ENCODE data around the gene CSNK1G3.

Gene CSNK1G3

GRCh38 chr5:123601610-123602009, 89.6 kb downstream of the CSNK1G3 start:
- Histone ChIP-seq H3K4me3 (ENCODE audit: control insufficient read depth in 1 of 7, extremely low read depth in 1 of 7, insufficient read depth in 4 of 7, low read depth in 2 of 7, low read length in 6 of 7) (no peak overlapping the region), H3K9me3 (ENCODE audit: control extremely low read depth in 1 of 5, control insufficient read depth in 4 of 5, insufficient read depth in 2 of 5, low read depth in 1 of 5, low read length in 4 of 5) (no peaks in the 10 kb centered on the region), H3K36me3 (ENCODE audit: control insufficient read depth in 4 of 4, insufficient read depth in 4 of 4, low read length in 3 of 4) (peaks cover 6 to 17% (median 7%) of the 10 kb centered on the region in 4 experiments), H3K27ac (ENCODE audit: insufficient read depth in 1 of 2, low read depth in 1 of 2, low read length in 2 of 2, poor library complexity in 1 of 2, severe bottlenecking in 2 of 2) (no peak overlapping the region), H3K4me1 (ENCODE audit: control extremely low read depth in 1 of 4, control insufficient read depth in 4 of 4, insufficient read depth in 4 of 4, low read length in 3 of 4) (no peaks in the 10 kb centered on the region), H3K27me3 (replicated peaks in 2 of 5; ENCODE audit: control insufficient read depth in 4 of 5, insufficient read depth in 5 of 5, low read length in 4 of 5) (no peaks in the 10 kb centered on the region)
- ChIA-PET POLR2A (no interaction called here), CTCF (no interaction called here)
- 91% methylated on average over 1 of the region's 2 CpGs for WGBS (ENCODE audit: insufficient coverage)
- DNase-seq = no peak

DNA sequence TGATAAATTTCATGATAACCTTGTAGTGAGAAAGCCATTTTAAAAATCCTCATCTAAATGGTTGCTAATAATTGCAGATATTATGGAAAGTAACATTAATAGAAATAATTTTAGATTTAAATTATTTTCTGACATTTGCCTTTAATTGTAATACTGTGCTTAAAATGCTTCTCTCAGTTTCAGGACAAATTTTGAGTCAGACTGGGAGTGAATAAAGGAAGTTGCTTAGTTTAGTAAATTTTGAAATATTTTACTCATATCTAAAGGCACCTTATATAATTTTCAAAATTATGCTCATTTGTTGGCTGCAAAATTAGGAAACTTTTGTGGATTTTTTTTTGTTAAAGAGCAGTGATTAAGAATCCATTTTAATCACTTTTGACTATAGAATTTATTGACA, 93.8 kb downstream of the CSNK1G3 start:
- no peaks in the 10 kb centered on the region for H3K27me3 ChIP-seq (replicated peaks in 2 of 5; ENCODE audit: control insufficient read depth in 4 of 5, insufficient read depth in 5 of 5, low read length in 4 of 5)
- no peaks in the 10 kb centered on the region for H3K9me3 ChIP-seq (ENCODE audit: control extremely low read depth in 1 of 5, control insufficient read depth in 4 of 5, insufficient read depth in 2 of 5, low read depth in 1 of 5, low read length in 4 of 5)
- no peak overlapping the region for H3K4me3 ChIP-seq (ENCODE audit: control insufficient read depth in 1 of 7, extremely low read depth in 1 of 7, insufficient read depth in 4 of 7, low read depth in 2 of 7, low read length in 6 of 7)
- no peak for DNase-seq
- POLR2A ChIA-PET = no interaction called here
- H3K36me3 ChIP-seq (ENCODE audit: control insufficient read depth in 4 of 4, insufficient read depth in 4 of 4, low read length in 3 of 4) = peaks cover 0 to 12% (median 7%) of the 10 kb centered on the region in 4 experiments
- H3K27ac ChIP-seq (ENCODE audit: insufficient read depth in 1 of 2, low read depth in 1 of 2, low read length in 2 of 2, poor library complexity in 1 of 2, severe bottlenecking in 2 of 2) = no peak overlapping the region
- CTCF ChIA-PET = interaction anchor here (0.8 to 1.1 kb wide), 2 partner anchors 11 to 88 kb away, joined by 3 read pairs; no protein-coding TSS in a partner anchor
- H3K4me1 ChIP-seq (ENCODE audit: control extremely low read depth in 1 of 4, control insufficient read depth in 4 of 4, insufficient read depth in 4 of 4, low read length in 3 of 4) = no peaks in the 10 kb centered on the region

- ChIA-PET CTCF (interaction anchor here (0.8 to 3.5 kb wide), 7 partner anchors 9 to 261 kb away, joined by 3 to 15 read pairs (median 3); partner anchors contain the start of gene CEP120), POLR2A (no interaction called here)
- Histone ChIP-seq H3K27me3 (replicated peaks in 2 of 5; ENCODE audit: control insufficient read depth in 4 of 5, insufficient read depth in 5 of 5, low read length in 4 of 5) (no peaks in the 10 kb centered on the region), H3K27ac (ENCODE audit: insufficient read depth in 1 of 2, low read depth in 1 of 2, low read length in 2 of 2, poor library complexity in 1 of 2, severe bottlenecking in 2 of 2) (no peak overlapping the region), H3K4me3 (ENCODE audit: control insufficient read depth in 1 of 7, extremely low read depth in 1 of 7, insufficient read depth in 4 of 7, low read depth in 2 of 7, low read length in 6 of 7) (no peak overlapping the region), H3K9me3 (ENCODE audit: control extremely low read depth in 1 of 5, control insufficient read depth in 4 of 5, insufficient read depth in 2 of 5, low read depth in 1 of 5, low read length in 4 of 5) (no peaks in the 10 kb centered on the region), H3K4me1 (ENCODE audit: control extremely low read depth in 1 of 4, control insufficient read depth in 4 of 4, insufficient read depth in 4 of 4, low read length in 3 of 4) (no peaks in the 10 kb centered on the region), H3K36me3 (ENCODE audit: control insufficient read depth in 4 of 4, insufficient read depth in 4 of 4, low read length in 3 of 4) (peaks cover 7 to 12% (median 9%) of the 10 kb centered on the region in 4 experiments)
- WGBS (ENCODE audit: insufficient coverage) = 100% methylated on average over 1 of the region's 2 CpGs
- peak in 2 of 3 donors; percentile 15 to 18 for DNase-seq
Observed at GRCh38 chr5:123610209-123610608, 98.2 kb downstream of the CSNK1G3 start.

- WGBS (ENCODE audit: insufficient coverage) = 94% methylated on average over 2 of the region's 5 CpGs
- no peaks in the 10 kb centered on the region for H3K9me3 ChIP-seq (ENCODE audit: control extremely low read depth in 1 of 5, control insufficient read depth in 4 of 5, insufficient read depth in 2 of 5, low read depth in 1 of 5, low read length in 4 of 5)
- ChIA-PET CTCF (interaction anchor here (0.8 to 3.5 kb wide), 9 partner anchors 8 to 262 kb away, joined by 3 to 15 read pairs (median 3); partner anchors contain the start of gene CEP120), POLR2A (interaction anchor here (0.6 kb wide), 1 partner anchor 124 kb away, joined by 3 read pairs; no protein-coding TSS in a partner anchor)
- no peak overlapping the region for H3K27ac ChIP-seq (ENCODE audit: insufficient read depth in 1 of 2, low read depth in 1 of 2, low read length in 2 of 2, poor library complexity in 1 of 2, severe bottlenecking in 2 of 2)
- no peaks in the 10 kb centered on the region for H3K27me3 ChIP-seq (replicated peaks in 2 of 5; ENCODE audit: control insufficient read depth in 4 of 5, insufficient read depth in 5 of 5, low read length in 4 of 5)
- H3K4me3 ChIP-seq (ENCODE audit: control insufficient read depth in 1 of 7, extremely low read depth in 1 of 7, insufficient read depth in 4 of 7, low read depth in 2 of 7, low read length in 6 of 7) = no peak overlapping the region
- peaks cover 5 to 12% (median 10%) of the 10 kb centered on the region in 4 experiments for H3K36me3 ChIP-seq (ENCODE audit: control insufficient read depth in 4 of 4, insufficient read depth in 4 of 4, low read length in 3 of 4)
- H3K4me1 ChIP-seq (ENCODE audit: control extremely low read depth in 1 of 4, control insufficient read depth in 4 of 4, insufficient read depth in 4 of 4, low read length in 3 of 4) = no peaks in the 10 kb centered on the region
- DNase-seq = peak; percentile 64 to 84 (median 80)
Observed at GRCh38 chr5:123610665-123611405, 98.9 kb downstream of the CSNK1G3 start.

- WGBS (ENCODE audit: insufficient coverage) = no CpG with 5 or more reads among the region's 1 CpG
- no peaks in the 10 kb centered on the region for H3K9me3 ChIP-seq (ENCODE audit: control extremely low read depth in 1 of 5, control insufficient read depth in 4 of 5, insufficient read depth in 2 of 5, low read depth in 1 of 5, low read length in 4 of 5)
- POLR2A ChIA-PET = no interaction called here
- CTCF ChIA-PET = interaction anchor here (0.9 to 3.5 kb wide), 4 partner anchors 17 to 231 kb away, joined by 3 to 15 read pairs (median 4); partner anchors contain the start of gene CEP120
- H3K4me3 ChIP-seq (ENCODE audit: control insufficient read depth in 1 of 7, extremely low read depth in 1 of 7, insufficient read depth in 4 of 7, low read depth in 2 of 7, low read length in 6 of 7) = no peak overlapping the region
- no peak for DNase-seq
- no peaks in the 10 kb centered on the region for H3K4me1 ChIP-seq (ENCODE audit: control extremely low read depth in 1 of 4, control insufficient read depth in 4 of 4, insufficient read depth in 4 of 4, low read length in 3 of 4)
- peaks cover 5 to 12% (median 10%) of the 10 kb centered on the region in 4 experiments for H3K36me3 ChIP-seq (ENCODE audit: control insufficient read depth in 4 of 4, insufficient read depth in 4 of 4, low read length in 3 of 4)
- H3K27ac ChIP-seq (ENCODE audit: insufficient read depth in 1 of 2, low read depth in 1 of 2, low read length in 2 of 2, poor library complexity in 1 of 2, severe bottlenecking in 2 of 2) = no peak overlapping the region
- no peaks in the 10 kb centered on the region for H3K27me3 ChIP-seq (replicated peaks in 2 of 5; ENCODE audit: control insufficient read depth in 4 of 5, insufficient read depth in 5 of 5, low read length in 4 of 5)
Observed at GRCh38 chr5:123611406-123611709, 99.4 kb downstream of the CSNK1G3 start.

DNA sequence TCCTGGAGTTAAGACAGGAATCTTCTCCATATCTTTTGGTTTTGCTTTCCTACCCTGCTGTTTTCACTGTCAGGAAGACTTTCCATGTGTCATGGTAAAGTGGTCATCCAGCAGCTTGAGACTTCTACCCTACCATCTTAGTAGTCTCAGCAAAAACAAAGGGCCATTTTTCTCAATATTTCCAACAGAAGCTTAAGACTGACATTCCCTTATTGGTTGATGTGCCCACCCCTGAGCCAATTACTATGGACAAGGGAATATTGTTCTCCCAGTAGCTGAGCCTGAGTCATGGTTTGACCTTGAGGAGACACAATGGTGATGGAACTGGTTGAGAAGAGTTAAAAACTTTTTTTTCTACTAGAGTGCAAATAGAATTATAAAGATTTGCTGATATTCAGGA, 105.6 kb downstream of the CSNK1G3 start:
- no peak for DNase-seq
- CTCF ChIA-PET = no interaction called here
- POLR2A ChIA-PET = no interaction called here
- H3K27ac ChIP-seq (ENCODE audit: insufficient read depth in 1 of 2, low read depth in 1 of 2, low read length in 2 of 2, poor library complexity in 1 of 2, severe bottlenecking in 2 of 2) = no peak overlapping the region
- no peak overlapping the region for H3K4me3 ChIP-seq (ENCODE audit: control insufficient read depth in 1 of 7, extremely low read depth in 1 of 7, insufficient read depth in 4 of 7, low read depth in 2 of 7, low read length in 6 of 7)
- peaks cover 0 to 4% (median 0%) of the 10 kb centered on the region in 5 experiments for H3K9me3 ChIP-seq (ENCODE audit: control extremely low read depth in 1 of 5, control insufficient read depth in 4 of 5, insufficient read depth in 2 of 5, low read depth in 1 of 5, low read length in 4 of 5)
- peaks cover 4 to 11% (median 10%) of the 10 kb centered on the region in 4 experiments for H3K36me3 ChIP-seq (ENCODE audit: control insufficient read depth in 4 of 4, insufficient read depth in 4 of 4, low read length in 3 of 4)
- H3K27me3 ChIP-seq (replicated peaks in 2 of 5; ENCODE audit: control insufficient read depth in 4 of 5, insufficient read depth in 5 of 5, low read length in 4 of 5) = no peaks in the 10 kb centered on the region
- no peaks in the 10 kb centered on the region for H3K4me1 ChIP-seq (ENCODE audit: control extremely low read depth in 1 of 4, control insufficient read depth in 4 of 4, insufficient read depth in 4 of 4, low read length in 3 of 4)

GRCh38 chr5:123626051-123626450, 114.1 kb downstream of the CSNK1G3 start:
- no peaks in the 10 kb centered on the region for H3K36me3 ChIP-seq (ENCODE audit: control insufficient read depth in 4 of 4, insufficient read depth in 4 of 4, low read length in 3 of 4)
- H3K9me3 ChIP-seq (ENCODE audit: control extremely low read depth in 1 of 5, control insufficient read depth in 4 of 5, insufficient read depth in 2 of 5, low read depth in 1 of 5, low read length in 4 of 5) = peaks cover 4 to 32% (median 11%) of the 10 kb centered on the region in 5 experiments
- no peaks in the 10 kb centered on the region for H3K27me3 ChIP-seq (replicated peaks in 2 of 5; ENCODE audit: control insufficient read depth in 4 of 5, insufficient read depth in 5 of 5, low read length in 4 of 5)
- WGBS (ENCODE audit: insufficient coverage) = 100% methylated on average over 1 of the region's 2 CpGs
- no peak overlapping the region for H3K4me3 ChIP-seq (ENCODE audit: control insufficient read depth in 1 of 7, extremely low read depth in 1 of 7, insufficient read depth in 4 of 7, low read depth in 2 of 7, low read length in 6 of 7)
- ChIA-PET CTCF (no interaction called here), POLR2A (no interaction called here)
- no peak overlapping the region for H3K27ac ChIP-seq (ENCODE audit: insufficient read depth in 1 of 2, low read depth in 1 of 2, low read length in 2 of 2, poor library complexity in 1 of 2, severe bottlenecking in 2 of 2)
- no peaks in the 10 kb centered on the region for H3K4me1 ChIP-seq (ENCODE audit: control extremely low read depth in 1 of 4, control insufficient read depth in 4 of 4, insufficient read depth in 4 of 4, low read length in 3 of 4)
- no peak for DNase-seq
